OCI-LY3 (cell line): Measurements from ENCODE around the gene HAPLN1.

Experiments used
- H2AFZ ChIP-seq: fragments of 200-600, 300-600 bp; shearing (Covaris generic); 2 replicates; pipeline ENCODE4 v1.6.0; 2014; ENCODE audit warnings: antibody characterized with exemption, low read depth, low read length
- H3K27ac ChIP-seq: fragments of 200-600, 300-600 bp; sonication (generic); 2 replicates; pipeline ENCODE4 v1.5.1; 2014; ENCODE audit warnings: mild to moderate bottlenecking, low read length, moderate library complexity, mixed read lengths
- H3K27me3 ChIP-seq: fragments of 200-600, 300-600 bp; sonication (generic); 2 replicates; pipeline ENCODE4 v1.6.1; 2014; ENCODE audit warnings: low read depth, low read length, mixed read lengths
- H3K36me3 ChIP-seq: fragments of 200-600, 300-600 bp; sonication (generic); replicated peaks from 2 replicates; pipeline ENCODE3; 2014; ENCODE audit warnings: low read depth, low read length, mixed read lengths
- H3K4me1 ChIP-seq: fragments of 300-600, 200-600 bp; sonication (generic); 2 replicates; pipeline ENCODE4 v1.6.1; 2014; ENCODE audit warnings: low read length, mixed read lengths
- H3K4me2 ChIP-seq: fragments of 200-600, 300-600 bp; sonication (generic); 2 replicates; pipeline ENCODE4 v1.6.1; 2014; ENCODE audit warnings: low read length, mixed read lengths
- H3K4me3 ChIP-seq: fragments of 300-600, 200-600 bp; sonication (generic); 2 replicates; pipeline ENCODE4 v1.5.1; 2014; ENCODE audit warnings: antibody characterized with exemption, mild to moderate bottlenecking, low read length, moderate library complexity
- H3K79me2 ChIP-seq: fragments of 300-600, 200-600 bp; shearing (Covaris generic); 2 replicates; pipeline ENCODE4 v1.6.1; 2014; ENCODE audit warnings: mild to moderate bottlenecking, low read length, mixed read lengths
- H3K9ac ChIP-seq: fragments of 300-600, 200-600 bp; shearing (Covaris generic); 2 replicates; pipeline ENCODE4 v1.6.0; 2014; ENCODE audit warnings: mild to moderate bottlenecking, low read length, moderate library complexity
- H3K9me3 ChIP-seq: fragments of 200-600, 300-600 bp; shearing (Covaris generic); 2 replicates; pipeline ENCODE4 v1.6.1; 2014; ENCODE audit warnings: low read length, mixed read lengths; ENCODE audit not compliant: insufficient read depth
- H4K20me1 ChIP-seq: fragments of 200-600, 300-600 bp; sonication (generic); 2 replicates; pipeline ENCODE4 v1.6.1; 2016; ENCODE audit warnings: low read length, mixed read lengths; ENCODE audit not compliant: insufficient read depth
- EZH2phosphoT487 ChIP-seq: fragments of 200-600 bp; shearing (Covaris generic); IDR thresholded peaks from 2 replicates; pipeline ENCODE4 v1.6.1; 2018; ENCODE audit warnings: antibody characterized with exemption, mixed run types, low read depth
- TF ChIP-seq, protein P1 (sequence below): fragments of 200-600, 300-600 bp; sonication (generic); IDR thresholded peaks from 2 replicates; pipeline ENCODE4 v1.5.1; 2014; ENCODE audit warnings: antibody characterized with exemption, low read length, low read depth

HAPLN1 gene

DNA sequence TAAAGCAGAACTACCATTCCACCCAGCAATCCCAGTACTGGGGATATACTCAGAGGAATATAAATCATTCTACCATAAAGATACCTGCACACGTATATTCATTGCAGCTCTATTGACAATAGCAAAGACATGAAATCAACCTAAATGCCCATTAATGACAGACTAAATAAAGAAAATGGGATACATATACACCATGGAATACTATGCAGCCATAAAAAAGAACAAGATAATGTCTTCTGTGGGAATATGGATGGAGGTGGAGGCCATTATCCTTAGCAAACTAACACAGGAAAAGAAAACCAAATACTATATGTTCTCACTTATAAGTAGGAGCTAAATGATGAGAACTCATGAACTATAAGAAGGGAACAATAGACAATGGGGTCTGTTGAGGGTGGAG is 12.5 kb downstream of the HAPLN1 start:
- Histone ChIP-seq H3K9ac (no peak overlapping the region), H3K4me2 (no peak overlapping the region), H3K79me2 (no peaks in the 10 kb centered on the region), H3K36me3 (no peaks in the 10 kb centered on the region), H4K20me1 (no peaks in the 10 kb centered on the region), H3K4me1 (no peaks in the 10 kb centered on the region), H3K4me3 (no peak overlapping the region), H3K9me3 (no peaks in the 10 kb centered on the region), H3K27me3 (no peaks in the 10 kb centered on the region), H2AFZ (no peak overlapping the region), H3K27ac (no peak overlapping the region)
- TF ChIP-seq, protein P1, sequence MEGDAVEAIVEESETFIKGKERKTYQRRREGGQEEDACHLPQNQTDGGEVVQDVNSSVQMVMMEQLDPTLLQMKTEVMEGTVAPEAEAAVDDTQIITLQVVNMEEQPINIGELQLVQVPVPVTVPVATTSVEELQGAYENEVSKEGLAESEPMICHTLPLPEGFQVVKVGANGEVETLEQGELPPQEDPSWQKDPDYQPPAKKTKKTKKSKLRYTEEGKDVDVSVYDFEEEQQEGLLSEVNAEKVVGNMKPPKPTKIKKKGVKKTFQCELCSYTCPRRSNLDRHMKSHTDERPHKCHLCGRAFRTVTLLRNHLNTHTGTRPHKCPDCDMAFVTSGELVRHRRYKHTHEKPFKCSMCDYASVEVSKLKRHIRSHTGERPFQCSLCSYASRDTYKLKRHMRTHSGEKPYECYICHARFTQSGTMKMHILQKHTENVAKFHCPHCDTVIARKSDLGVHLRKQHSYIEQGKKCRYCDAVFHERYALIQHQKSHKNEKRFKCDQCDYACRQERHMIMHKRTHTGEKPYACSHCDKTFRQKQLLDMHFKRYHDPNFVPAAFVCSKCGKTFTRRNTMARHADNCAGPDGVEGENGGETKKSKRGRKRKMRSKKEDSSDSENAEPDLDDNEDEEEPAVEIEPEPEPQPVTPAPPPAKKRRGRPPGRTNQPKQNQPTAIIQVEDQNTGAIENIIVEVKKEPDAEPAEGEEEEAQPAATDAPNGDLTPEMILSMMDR = no peak
- no peak for TF ChIP-seq EZH2phosphoT487

DNA sequence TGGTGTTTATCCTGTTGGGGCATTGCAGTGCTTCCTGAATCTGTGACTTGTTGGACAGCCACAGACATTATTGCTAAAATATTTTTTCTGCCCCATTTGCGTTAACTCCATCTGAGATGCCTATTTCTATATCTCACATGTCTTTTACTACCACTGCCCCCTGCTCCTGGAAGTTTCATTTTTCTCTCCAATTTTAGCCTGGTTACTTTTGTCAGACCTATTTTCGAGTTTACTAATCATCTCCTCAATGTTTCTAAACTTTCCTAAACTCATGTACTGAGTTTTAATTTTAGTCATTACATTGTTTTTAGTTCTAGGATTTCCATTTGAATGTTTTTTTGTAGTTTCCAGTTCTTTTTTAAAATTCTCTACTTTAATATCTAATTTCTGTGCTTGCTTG is 17.6 kb downstream of the HAPLN1 start:
- no peak overlapping the region for H3K9ac ChIP-seq
- no peak overlapping the region for H2AFZ ChIP-seq
- no peak overlapping the region for H3K4me3 ChIP-seq
- no peak overlapping the region for H3K27ac ChIP-seq
- H3K36me3 ChIP-seq = no peaks in the 10 kb centered on the region
- no peaks in the 10 kb centered on the region for H3K4me1 ChIP-seq
- TF ChIP-seq EZH2phosphoT487 = no peak
- TF ChIP-seq, protein P1 = no peak
- no peaks in the 10 kb centered on the region for H3K27me3 ChIP-seq
- no peaks in the 10 kb centered on the region for H3K79me2 ChIP-seq
- no peaks in the 10 kb centered on the region for H4K20me1 ChIP-seq
- H3K9me3 ChIP-seq = no peaks in the 10 kb centered on the region
- no peak overlapping the region for H3K4me2 ChIP-seq

DNA sequence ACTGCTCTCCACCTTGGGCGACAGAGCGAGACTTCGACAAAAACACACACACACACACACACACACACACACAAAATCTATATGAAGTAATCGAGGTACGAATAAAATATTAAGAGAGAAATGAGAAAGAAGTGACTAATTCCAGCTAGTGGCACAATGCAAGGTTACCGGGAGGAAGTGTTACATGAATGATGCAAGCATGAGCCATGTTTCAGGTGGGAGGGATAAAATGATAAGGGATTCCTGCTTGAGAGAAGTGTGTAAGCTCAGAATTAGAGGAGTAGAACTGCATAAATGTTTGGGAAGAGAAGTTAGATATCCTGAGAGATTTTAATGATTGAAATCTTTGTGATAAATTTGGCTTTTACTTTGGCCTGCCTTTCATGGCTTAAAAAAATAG is 18.8 kb downstream of the HAPLN1 start:
- Histone ChIP-seq H3K9me3 (no peaks in the 10 kb centered on the region), H3K36me3 (no peaks in the 10 kb centered on the region), H3K4me2 (no peak overlapping the region), H4K20me1 (no peaks in the 10 kb centered on the region), H3K9ac (no peak overlapping the region), H3K79me2 (no peaks in the 10 kb centered on the region), H3K4me3 (no peak overlapping the region), H2AFZ (no peak overlapping the region), H3K4me1 (no peaks in the 10 kb centered on the region), H3K27me3 (no peaks in the 10 kb centered on the region), H3K27ac (no peak overlapping the region)
- TF ChIP-seq, protein P1 = no peak
- TF ChIP-seq EZH2phosphoT487 = no peak

DNA sequence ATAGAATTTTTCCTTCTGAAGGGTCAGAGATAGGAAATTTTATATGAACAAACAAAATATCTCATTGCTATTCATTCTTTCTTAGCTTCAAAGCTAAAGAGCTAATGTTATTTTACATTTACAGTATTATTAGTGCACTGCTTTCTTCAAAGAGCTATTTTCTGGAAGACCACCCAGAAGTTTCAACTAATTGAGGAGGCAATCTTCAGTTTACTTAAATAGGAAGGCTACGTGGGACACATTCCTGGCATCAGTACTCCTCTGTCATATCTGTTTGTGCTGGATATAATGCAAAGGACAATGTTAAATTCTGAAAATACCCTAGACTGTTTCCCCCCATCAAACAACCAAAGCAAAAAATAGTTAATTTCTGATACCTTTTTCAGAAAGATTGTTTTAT is 30.8 kb downstream of the HAPLN1 start:
- no peaks in the 10 kb centered on the region for H3K79me2 ChIP-seq
- H4K20me1 ChIP-seq = no peaks in the 10 kb centered on the region
- H3K4me3 ChIP-seq = no peak overlapping the region
- no peaks in the 10 kb centered on the region for H3K9me3 ChIP-seq
- H3K4me2 ChIP-seq = no peak overlapping the region
- no peak overlapping the region for H3K27ac ChIP-seq
- TF ChIP-seq, protein P1 = no peak
- no peak for TF ChIP-seq EZH2phosphoT487
- H3K36me3 ChIP-seq = no peaks in the 10 kb centered on the region
- H3K4me1 ChIP-seq = no peaks in the 10 kb centered on the region
- H3K27me3 ChIP-seq = no peaks in the 10 kb centered on the region
- H2AFZ ChIP-seq = no peak overlapping the region
- H3K9ac ChIP-seq = no peak overlapping the region
